ENCODE data around the gene PAPPA2.

DNA sequence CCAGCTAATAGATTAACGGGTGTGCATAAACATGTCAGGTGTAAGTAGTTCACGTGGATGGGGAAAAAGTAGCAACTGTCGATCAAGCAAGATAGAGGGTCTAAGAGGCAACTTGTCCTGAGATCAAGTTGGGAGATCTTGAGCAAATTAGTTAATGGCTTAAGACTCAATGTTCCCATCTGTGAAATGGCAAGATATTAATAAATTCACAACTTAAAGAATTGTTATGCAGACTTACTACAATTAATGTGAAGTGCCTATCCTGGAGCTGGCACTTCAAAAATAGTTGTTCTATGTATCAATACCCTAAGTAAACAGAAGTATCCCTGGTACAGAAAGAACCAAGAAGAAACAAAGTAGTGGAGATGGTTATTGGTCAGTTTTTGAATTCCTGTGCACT is 389.1 kb downstream of the PAPPA2 start:
- TF ChIP-seq POLR2A (IDR thresholded peaks at IDR 0.05; ENCODE audit: low read length) (no peak), GATA1 (IDR thresholded peaks at IDR 0.05; ENCODE audit: low read depth, low read length) (no peak)
